ENCODE data around the gene HS6ST1. TPM values are rescaled to one million over a fixed set of nuclear protein-coding genes. Genes with fewer than 3 reads are reported as not detected.

HS6ST1 gene
- total RNA-seq, 2 experiments from 2014 or later, result 7.1 to 8.7 TPM

GRCh38 chr2:128347701-128348539, 29.3 kb upstream of the HS6ST1 start:
- Mint-ChIP-seq H3K4me1 (ENCODE audit: low read depth) (no peaks in the 10 kb centered on the region), H3K36me3 (ENCODE audit: low read depth) (no peaks in the 10 kb centered on the region), H3K9me3 (peaks cover 11% of the 10 kb centered on the region), H3K27ac (no peak overlapping the region), H3K4me3 (no peak overlapping the region), H3K27me3 (no peaks in the 10 kb centered on the region)
- no peak overlapping the region for H3K27ac ChIP-seq (ENCODE audit: low read depth in 1 of 2, low read length in 2 of 2)
- no peaks in the 10 kb centered on the region for H3K36me3 ChIP-seq (ENCODE audit: insufficient read depth, low read length)
- intact Hi-C loops (cut with DNase I, micrococcal nuclease), result no loop called here
- H3K9me3 ChIP-seq (ENCODE audit: control insufficient read depth in 1 of 2, insufficient read depth in 1 of 2, low read length in 2 of 2), result peaks cover 9 to 19% of the 10 kb centered on the region in 2 experiments
- ATAC-seq (ENCODE audit: poor library complexity), result no peak
- DNase-seq, result no peak
- no peak overlapping the region for H3K4me3 ChIP-seq (ENCODE audit: low read length)
- no peak for TF ChIP-seq CTCF (IDR thresholded peaks at IDR 0.05)
- H3K27me3 ChIP-seq (ENCODE audit: control insufficient read depth in 1 of 2, insufficient read depth in 2 of 2, low read length in 2 of 2), result no peaks in the 10 kb centered on the region
- H3K4me1 ChIP-seq (ENCODE audit: insufficient read depth, low read length), result no peaks in the 10 kb centered on the region
- ChIA-PET CTCF (no interaction called here), POLR2A (no interaction called here)

GRCh38 chr2:128347171-128347558, 28.5 kb upstream of the HS6ST1 start:
- H3K36me3 Mint-ChIP-seq (ENCODE audit: low read depth), result no peaks in the 10 kb centered on the region
- Histone ChIP-seq H3K4me1 (ENCODE audit: insufficient read depth, low read length) (no peaks in the 10 kb centered on the region), H3K27me3 (ENCODE audit: control insufficient read depth in 1 of 2, insufficient read depth in 2 of 2, low read length in 2 of 2) (no peaks in the 10 kb centered on the region), H3K4me3 (ENCODE audit: low read length) (no peak overlapping the region), H3K36me3 (ENCODE audit: insufficient read depth, low read length) (no peaks in the 10 kb centered on the region), H3K9me3 (ENCODE audit: control insufficient read depth in 1 of 2, insufficient read depth in 1 of 2, low read length in 2 of 2) (peaks cover 9 to 11% of the 10 kb centered on the region in 2 experiments), H3K27ac (ENCODE audit: low read depth in 1 of 2, low read length in 2 of 2) (no peak overlapping the region)
- H3K27me3 Mint-ChIP-seq, result no peaks in the 10 kb centered on the region
- intact Hi-C loops (cut with DNase I, micrococcal nuclease), result no loop called here
- peaks cover 14% of the 10 kb centered on the region for H3K9me3 Mint-ChIP-seq
- CTCF ChIA-PET, result no interaction called here
- H3K4me1 Mint-ChIP-seq (ENCODE audit: low read depth), result no peaks in the 10 kb centered on the region
- ATAC-seq (ENCODE audit: poor library complexity) (no peak), DNase-seq (no peak)
- no peak overlapping the region for H3K27ac Mint-ChIP-seq
- no peak for TF ChIP-seq CTCF (IDR thresholded peaks at IDR 0.05)
- POLR2A ChIA-PET, result no interaction called here
- H3K4me3 Mint-ChIP-seq, result no peak overlapping the region

- Mint-ChIP-seq H3K27ac (no peak overlapping the region), H3K27me3 (no peaks in the 10 kb centered on the region), H3K9me3 (peaks cover 12% of the 10 kb centered on the region), H3K36me3 (ENCODE audit: low read depth) (no peaks in the 10 kb centered on the region), H3K4me3 (no peak overlapping the region), H3K4me1 (ENCODE audit: low read depth) (no peaks in the 10 kb centered on the region)
- intact Hi-C loops (cut with DNase I, micrococcal nuclease), result no loop called here
- TF ChIP-seq CTCF (IDR thresholded peaks at IDR 0.05), result no peak
- Histone ChIP-seq H3K27me3 (ENCODE audit: control insufficient read depth in 1 of 2, insufficient read depth in 2 of 2, low read length in 2 of 2) (no peaks in the 10 kb centered on the region), H3K4me3 (ENCODE audit: low read length) (no peak overlapping the region), H3K36me3 (ENCODE audit: insufficient read depth, low read length) (no peaks in the 10 kb centered on the region), H3K4me1 (ENCODE audit: insufficient read depth, low read length) (no peaks in the 10 kb centered on the region), H3K9me3 (ENCODE audit: control insufficient read depth in 1 of 2, insufficient read depth in 1 of 2, low read length in 2 of 2) (peaks cover 5 to 9% of the 10 kb centered on the region in 2 experiments), H3K27ac (ENCODE audit: low read depth in 1 of 2, low read length in 2 of 2) (no peak overlapping the region)
- CTCF ChIA-PET, result no interaction called here
- no peak for ATAC-seq (ENCODE audit: poor library complexity)
- POLR2A ChIA-PET, result no interaction called here
- DNase-seq, result no peak
Measured at GRCh38 chr2:128346291-128347170, 27.9 kb upstream of the HS6ST1 start.
